ENCODE results near the gene DTNBP1. TPM values are rescaled to one million over a fixed set of nuclear protein-coding genes. Genes with fewer than 3 reads are reported as not detected.

DTNBP1 gene
- total and polyA plus RNA-seq, 2 donors (not counting 3 experiments of a cell fraction or from before 2014, with no cell fraction given): 24.3 to 28.9 TPM

GRCh38 chr6:15519681-15520080 lies 143.1 kb downstream of the DTNBP1 start:
- no peaks in the 10 kb centered on the region for H3K4me1 ChIP-seq (ENCODE audit: control insufficient read depth, extremely low read depth, insufficient read depth, low read length)
- H3K79me2 ChIP-seq (ENCODE audit: control insufficient read depth, insufficient read depth, low read length): no peaks in the 10 kb centered on the region
- CTCF ChIA-PET: interaction anchor here (1.0 to 1.2 kb wide), 2 partner anchors 25 to 103 kb away, joined by 3 to 5 read pairs; no protein-coding TSS in a partner anchor
- H3K4me2 ChIP-seq (ENCODE audit: insufficient read depth, low read length): no peak overlapping the region
- no TSS peak for BruUV-seq (replicated peaks)
- no peaks in the 10 kb centered on the region for H3K9me1 ChIP-seq (replicated peaks; ENCODE audit: control insufficient read depth, extremely low read depth, insufficient read depth, low read length)
- no peak for FAIRE-seq
- H3K36me3 ChIP-seq (ENCODE audit: control insufficient read depth in 2 of 2, extremely low read depth in 1 of 2, insufficient read depth in 2 of 2, low read length in 2 of 2): peaks cover 5 to 20% of the 10 kb centered on the region in 2 experiments
- no peaks in the 10 kb centered on the region for H3K27me3 ChIP-seq (ENCODE audit: control insufficient read depth in 2 of 2, insufficient read depth in 2 of 2, low read length in 2 of 2)
- POLR2A ChIA-PET: no interaction called here
- H3K9ac ChIP-seq (replicated peaks; ENCODE audit: extremely low read depth, insufficient read depth, low read length): no peak overlapping the region
- H4K20me1 ChIP-seq (replicated peaks; ENCODE audit: control insufficient read depth, extremely low read depth, insufficient read depth, low read length): no peaks in the 10 kb centered on the region
- intact Hi-C loops (cut with micrococcal nuclease): no loop called here
- H2AFZ ChIP-seq (ENCODE audit: low read depth, low read length): no peak overlapping the region
- TF ChIP-seq JUN (IDR thresholded peaks at IDR 0.05; ENCODE audit: borderline replicate concordance, insufficient read depth, insufficient read length, low read depth): no peak
- no peak for TF ChIP-seq POLR2A (IDR thresholded peaks at IDR 0.05; ENCODE audit: low read depth, low read length)
- no peak for TF ChIP-seq MYC (IDR thresholded peaks at IDR 0.05; ENCODE audit: low read depth, low read length)
- TF ChIP-seq EZH2 (IDR thresholded peaks at IDR 0.05; ENCODE audit: borderline replicate concordance, low read depth, low read length, severe bottlenecking): no peak
- TF ChIP-seq FOS (IDR thresholded peaks at IDR 0.05; ENCODE audit: borderline replicate concordance, insufficient read depth, low read length): no peak
- no peak for TF ChIP-seq POLR2AphosphoS5 (IDR thresholded peaks at IDR 0.05; ENCODE audit: insufficient read depth, low read depth, low read length)
- no peak for TF ChIP-seq MAX (IDR thresholded peaks at IDR 0.05; ENCODE audit: insufficient read depth, insufficient read length)
- TF ChIP-seq CTCF (IDR thresholded peaks at IDR 0.05; ENCODE audit: extremely low read depth in 1 of 2, insufficient read depth in 1 of 2, low read depth in 1 of 2, low read length in 2 of 2): no peak
- no peak for TF ChIP-seq GATA2 (IDR thresholded peaks at IDR 0.05; ENCODE audit: insufficient read depth, insufficient read length, low read depth, low read length)
- H3K27ac ChIP-seq (ENCODE audit: insufficient read depth, low read depth, low read length): no peak overlapping the region
- H3K9me3 ChIP-seq (replicated peaks; ENCODE audit: control insufficient read depth, insufficient read depth, low read length): no peaks in the 10 kb centered on the region
- DNase-seq (ENCODE audit: low read depth, low spot score): no peak
- dilution Hi-C loops (cut with MboI; ENCODE audit: extremely low pct_ligation_motif_present, low sequenced_read_pairs): no loop called here
- H3K4me3 ChIP-seq (replicated peaks in 1 of 3; ENCODE audit: insufficient read depth in 1 of 3, low read depth in 1 of 3, low read length in 3 of 3): no peak overlapping the region
